ENCODE measurements around the gene DNAJC5. TPM values are rescaled to one million over a fixed set of nuclear protein-coding genes. Genes with fewer than 3 reads are reported as not detected.
A peak's percentile ranks its signal among the peaks of the same experiment; 100 is the strongest.

DNAJC5 gene
- total and polyA plus RNA-seq, 2 of the 8 experiments (the other 6 are each of a cell fraction or from before 2014, with no cell fraction given): 19.2 to 31.2 TPM

- WGBS, 2 experiments (ENCODE audit: extremely low coverage in 1 of 2, insufficient coverage in 1 of 2, insufficient read length in 1 of 2, insufficient replicate concordance in 2 of 2, low coverage in 1 of 2, low lambda C conversion rate in 2 of 2, missing lambda C conversion rate in 1 of 2): 89% methylated on average over 5 of the region's 5 CpGs; no CpG with 5 or more reads in 1 of the 2 experiments
- no peak overlapping the region for H3K4ac ChIP-seq (replicated peaks; ENCODE audit: insufficient read length, low read depth, low read length)
- H3K23ac ChIP-seq (ENCODE audit: insufficient read length): no peak overlapping the region
- H3K23me2 ChIP-seq (ENCODE audit: low read depth, low read length): peaks cover 12% of the 10 kb centered on the region; the same call in 1 of the 2 replicates
- H3K4me1 ChIP-seq (replicated peaks in 1 of 4; ENCODE audit: control insufficient read depth in 3 of 4, insufficient read depth in 4 of 4, low read length in 3 of 4): peaks cover 0 to 13% (median 7%) of the 10 kb centered on the region in 4 experiments; a peak in 6 of 7 replicates
- no peak overlapping the region for H3K56ac ChIP-seq (replicated peaks; ENCODE audit: insufficient read length, low read depth, low read length)
- no peak overlapping the region for H4K5ac ChIP-seq (ENCODE audit: insufficient read length, low read depth, low read length)
- H3K79me1 ChIP-seq (ENCODE audit: low read depth, low read length): peaks cover 4% of the 10 kb centered on the region
- no peak overlapping the region for H4K8ac ChIP-seq (ENCODE audit: extremely low read depth, insufficient read depth, low read length)
- DNase-seq (ENCODE audit: low read depth in 1 of 2, low spot score in 2 of 2) (no peak), FAIRE-seq (no peak)
- peaks cover 2 to 8% of the 10 kb centered on the region in 2 experiments for H4K20me1 ChIP-seq (replicated peaks in 1 of 2; ENCODE audit: control insufficient read depth in 1 of 2, insufficient read depth in 2 of 2, low read length in 2 of 2)
- H2BK120ac ChIP-seq (replicated peaks; ENCODE audit: low read depth, low read length): no peak overlapping the region
- peaks cover 7 to 25% (median 18%) of the 10 kb centered on the region in 4 experiments for H3K36me3 ChIP-seq (ENCODE audit: control insufficient read depth in 2 of 4, insufficient read depth in 4 of 4, low read length in 3 of 4)
- no peak overlapping the region for H2BK20ac ChIP-seq (ENCODE audit: low read length)
- H3K4me2 ChIP-seq (ENCODE audit: insufficient read depth in 1 of 2, low read depth in 2 of 2, low read length in 2 of 2): peak overlapping the region; percentile 70 to 90; a peak in 3 of 4 replicates
- H2AK5ac ChIP-seq (ENCODE audit: low read depth, low read length): peak overlapping the region; percentile 90
- no peak overlapping the region for H3K14ac ChIP-seq (ENCODE audit: insufficient read length)
- no peak overlapping the region for H2AFZ ChIP-seq (ENCODE audit: low read length)
- no peak overlapping the region for H2BK5ac ChIP-seq (ENCODE audit: low read depth, low read length)
- no peak for TF ChIP-seq ASH2L (IDR thresholded peaks at IDR 0.05; ENCODE audit: low read length)
- no peak for TF ChIP-seq SIRT6 (IDR thresholded peaks at IDR 0.05; ENCODE audit: low read length)
- no peak for TF ChIP-seq GABPA (IDR thresholded peaks at IDR 0.05; ENCODE audit: borderline replicate concordance, insufficient read depth, low read length)
- TF ChIP-seq CTBP2 (IDR thresholded peaks at IDR 0.05; ENCODE audit: borderline replicate concordance, insufficient read depth, insufficient read length, low read length): no peak
- TF ChIP-seq FOSL1 (IDR thresholded peaks at IDR 0.05; ENCODE audit: insufficient read depth, low read depth, low read length): no peak
- no peak for TF ChIP-seq PHF8 (conservative IDR thresholded peaks at IDR 0.05; ENCODE audit: low read depth, low read length)
- TF ChIP-seq NANOG (IDR thresholded peaks at IDR 0.05; ENCODE audit: insufficient read depth, low read depth, low read length, poor library complexity, severe bottlenecking): no peak
- no peak overlapping the region for H4K91ac ChIP-seq (replicated peaks; ENCODE audit: insufficient read length, low read length)
- H2BK15ac ChIP-seq (ENCODE audit: low read length): no peak overlapping the region
- ChIA-PET CTCF (ENCODE audit: partially characterized antibody) (interaction anchor here (0.7 kb wide), 1 partner anchor 123 kb away, joined by 3 read pairs; no protein-coding TSS in a partner anchor), POLR2A (ENCODE audit: partially characterized antibody) (interaction anchor here (0.7 to 0.9 kb wide), 2 partner anchors 12 to 278 kb away, joined by 3 read pairs; no protein-coding TSS in a partner anchor)
- H3K9me3 ChIP-seq (ENCODE audit: insufficient read depth in 2 of 2, low read depth in 1 of 2, low read length in 1 of 2): peaks cover 27 to 29% of the 10 kb centered on the region in 2 experiments
- peak overlapping the region; percentile 84 for H2BK12ac ChIP-seq (ENCODE audit: low read depth, low read length)
- H3K9ac ChIP-seq (replicated peaks in 1 of 4; ENCODE audit: extremely low read depth in 1 of 4, low read depth in 3 of 4, low read length in 3 of 4): no peak overlapping the region
- H3K18ac ChIP-seq (ENCODE audit: extremely low read depth, low read length): no peak overlapping the region
- no peak overlapping the region for H3K27ac ChIP-seq (ENCODE audit: low read depth, low read length)
- H3K27me3 ChIP-seq (replicated peaks in 1 of 4; ENCODE audit: control insufficient read depth in 3 of 4, extremely low read depth in 1 of 4, insufficient read depth in 3 of 4, low read length in 3 of 4): peaks cover 0 to 6% (median 2%) of the 10 kb centered on the region in 4 experiments; a peak in 2 of 7 replicates
- no peak overlapping the region; a peak in 1 of 8 replicates for H3K4me3 ChIP-seq (ENCODE audit: extremely low read depth in 1 of 4, insufficient read depth in 2 of 4, low read depth in 3 of 4, low read length in 4 of 4)
- H3K79me2 ChIP-seq (ENCODE audit: control insufficient read depth in 1 of 2, insufficient read depth in 2 of 2, low read length in 2 of 2): no peaks in the 10 kb centered on the region; a peak in 1 of 4 replicates
Measured at GRCh38 chr20:63970714-63971431, 75.9 kb downstream of the DNAJC5 start.

Data from H1 (cell line).